Putamen (tissue), 1 donor: Measurements from ENCODE around the gene OBP2B.
"Not testable (repeated sequence)": the region's sequence is repeated elsewhere in the genome, so short reads cannot be mapped to it uniquely, and the experiment has no call there.

Experiments
- DNase-seq: peaks from one replicate; pipeline ENCODE4 v3.0.0-alpha.2; 2016; ENCODE audit warnings: low spot score

Gene OBP2B

GRCh38 chr9:133238272-133238850, 29.3 kb upstream of the OBP2B start:
- peak; percentile 2 for DNase-seq

GRCh38 chr9:133237035-133237731, 28.1 kb upstream of the OBP2B start:
- peak; percentile 8 for DNase-seq

GRCh38 chr9:133236291-133237034, 27.4 kb upstream of the OBP2B start:
- DNase-seq = not testable (repeated sequence)

GRCh38 chr9:133235549-133236222, 26.6 kb upstream of the OBP2B start:
- no peak for DNase-seq

GRCh38 chr9:133234577-133235322, 25.7 kb upstream of the OBP2B start:
- DNase-seq = no peak

- DNase-seq = no peak
Measured at GRCh38 chr9:133233681-133234432, 24.8 kb upstream of the OBP2B start.

GRCh38 chr9:133231934-133232568, 23.0 kb upstream of the OBP2B start:
- DNase-seq = not testable (repeated sequence)

GRCh38 chr9:133230514-133230913, 21.5 kb upstream of the OBP2B start:
- not testable (repeated sequence) for DNase-seq

GRCh38 chr9:133230093-133230492, 21.0 kb upstream of the OBP2B start:
- no peak for DNase-seq

- DNase-seq = not testable (repeated sequence)
Measured at GRCh38 chr9:133228474-133229193, 19.6 kb upstream of the OBP2B start.

GRCh38 chr9:133227996-133228395, 18.9 kb upstream of the OBP2B start:
- not testable (repeated sequence) for DNase-seq

GRCh38 chr9:133227242-133227860, 18.3 kb upstream of the OBP2B start:
- no peak for DNase-seq

- no peak for DNase-seq
Measured at GRCh38 chr9:133226219-133227171, 17.4 kb upstream of the OBP2B start.

- no peak for DNase-seq
Measured at GRCh38 chr9:133225171-133226011, 16.3 kb upstream of the OBP2B start.

- DNase-seq = no peak
Measured at GRCh38 chr9:133224762-133225161, 15.7 kb upstream of the OBP2B start.

GRCh38 chr9:133223159-133223756, 14.2 kb upstream of the OBP2B start:
- DNase-seq = not testable (repeated sequence)

- not testable (repeated sequence) for DNase-seq
Measured at GRCh38 chr9:133221994-133222393, 12.9 kb upstream of the OBP2B start.
